AG09309 (cell line): ENCODE measurements around the gene PSG2.
"Not testable (repeated sequence)": the region's sequence is repeated elsewhere in the genome, so short reads cannot be mapped to it uniquely, and the experiment has no call there.

Experiments
- DNase-seq: peaks from one replicate; pipeline ENCODE4 v3.0.0-alpha.2; 2010; ENCODE audit warnings: low read depth
- H3K4me3 ChIP-seq: 2 replicates; pipeline ENCODE4 v1.5.1; 2011; ENCODE audit warnings: mild to moderate bottlenecking, low read depth, low read length, moderate library complexity; ENCODE audit not compliant: control insufficient read depth
- TF ChIP-seq, protein P1 (sequence below): IDR thresholded peaks from 2 replicates; pipeline ENCODE4 v1.5.1; 2011; ENCODE audit warnings: mild to moderate bottlenecking, low read depth, low read length, inconsistent platforms; ENCODE audit not compliant: insufficient read depth, control insufficient read depth; ENCODE audit errors: missing control alignments

The PSG2 gene

GRCh38 chr19:43082601-43083000, at the start of gene PSG2:
Gene PSG2 (minus strand): TSS chr19:43082701. CDS start chr19:43082569, 132 bp downstream.
- not testable (repeated sequence) for DNase-seq, H3K4me3 ChIP-seq

GRCh38 chr19:43131281-43131842, 48.9 kb upstream of the PSG2 start:
- H3K4me3 ChIP-seq, DNase-seq: not testable (repeated sequence)

DNA sequence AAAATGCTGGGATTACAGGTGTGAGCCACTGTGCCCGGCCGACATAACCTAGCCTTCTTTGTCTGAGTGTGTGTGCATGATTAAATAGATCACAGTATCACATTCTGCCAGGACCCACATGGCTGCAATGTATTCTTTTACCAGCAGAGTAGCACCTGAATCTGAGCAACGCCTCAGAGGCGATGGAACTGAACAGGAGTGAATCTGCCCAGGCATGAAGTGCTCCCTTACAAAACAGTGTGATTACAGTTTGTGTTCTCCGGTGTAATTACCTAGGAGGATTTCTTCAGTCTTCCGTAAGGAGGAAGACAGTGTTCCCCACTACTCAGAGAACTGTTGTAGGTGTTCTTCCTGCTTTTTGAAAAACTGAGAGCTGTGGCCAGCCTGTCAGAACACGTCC, 46.7 kb upstream of the PSG2 start:
- DNase-seq, H3K4me3 ChIP-seq: not testable (repeated sequence)

DNA sequence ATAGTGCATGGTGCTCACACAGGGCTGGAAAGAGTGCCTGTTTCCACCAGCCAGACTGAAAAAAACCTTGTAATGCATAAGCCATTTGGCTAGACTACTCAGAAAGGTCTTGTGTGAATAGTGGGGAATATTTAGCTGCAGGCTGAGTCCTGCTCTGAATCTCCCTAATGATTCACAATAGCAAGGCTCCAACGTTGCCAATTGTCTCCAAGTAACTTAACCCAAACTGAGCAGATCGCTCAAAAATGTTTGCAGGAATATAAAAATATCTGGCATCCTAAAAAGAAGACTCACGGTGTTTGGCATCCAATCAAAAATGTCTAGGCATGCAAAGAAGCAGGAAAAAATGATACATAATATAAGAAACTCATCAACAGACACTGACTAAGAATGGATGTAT, 44.8 kb upstream of the PSG2 start:
- H3K4me3 ChIP-seq: not testable (repeated sequence)

GRCh38 chr19:43126720-43127119, 44.2 kb upstream of the PSG2 start:
- TF ChIP-seq, protein P1, sequence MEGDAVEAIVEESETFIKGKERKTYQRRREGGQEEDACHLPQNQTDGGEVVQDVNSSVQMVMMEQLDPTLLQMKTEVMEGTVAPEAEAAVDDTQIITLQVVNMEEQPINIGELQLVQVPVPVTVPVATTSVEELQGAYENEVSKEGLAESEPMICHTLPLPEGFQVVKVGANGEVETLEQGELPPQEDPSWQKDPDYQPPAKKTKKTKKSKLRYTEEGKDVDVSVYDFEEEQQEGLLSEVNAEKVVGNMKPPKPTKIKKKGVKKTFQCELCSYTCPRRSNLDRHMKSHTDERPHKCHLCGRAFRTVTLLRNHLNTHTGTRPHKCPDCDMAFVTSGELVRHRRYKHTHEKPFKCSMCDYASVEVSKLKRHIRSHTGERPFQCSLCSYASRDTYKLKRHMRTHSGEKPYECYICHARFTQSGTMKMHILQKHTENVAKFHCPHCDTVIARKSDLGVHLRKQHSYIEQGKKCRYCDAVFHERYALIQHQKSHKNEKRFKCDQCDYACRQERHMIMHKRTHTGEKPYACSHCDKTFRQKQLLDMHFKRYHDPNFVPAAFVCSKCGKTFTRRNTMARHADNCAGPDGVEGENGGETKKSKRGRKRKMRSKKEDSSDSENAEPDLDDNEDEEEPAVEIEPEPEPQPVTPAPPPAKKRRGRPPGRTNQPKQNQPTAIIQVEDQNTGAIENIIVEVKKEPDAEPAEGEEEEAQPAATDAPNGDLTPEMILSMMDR: no peak
- no peak overlapping the region for H3K4me3 ChIP-seq
- no peak for DNase-seq

More for the DNA sequence above, 44.8 kb upstream of the PSG2 start:
- peak; percentile 91 for DNase-seq

DNA sequence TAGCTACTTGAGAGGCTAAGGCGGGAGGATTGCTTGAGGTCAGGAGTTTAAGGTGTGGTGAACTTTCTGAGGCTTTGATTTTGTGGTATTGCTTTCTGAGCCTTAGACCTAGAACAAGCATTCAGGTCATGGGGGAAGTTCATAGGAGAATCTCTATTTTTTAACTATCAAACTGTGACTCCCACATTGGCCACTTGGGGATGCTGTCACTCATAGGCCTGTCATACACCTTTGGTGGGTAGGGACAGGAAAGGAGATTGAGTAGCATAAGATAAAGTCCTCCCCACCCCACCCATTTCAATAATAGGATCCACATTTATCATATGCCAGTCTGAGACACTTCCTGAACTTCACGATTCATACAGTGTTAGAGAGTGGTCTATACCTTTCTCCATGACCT, 41.9 kb upstream of the PSG2 start:
- H3K4me3 ChIP-seq: no peak overlapping the region
- TF ChIP-seq, protein P1: peak; percentile 29
- DNase-seq: no peak

- not testable (repeated sequence) for H3K4me3 ChIP-seq
- peak; percentile 42 for DNase-seq
Observed at GRCh38 chr19:43120433-43121026, 38.0 kb upstream of the PSG2 start.

- not testable (repeated sequence) for H3K4me3 ChIP-seq, DNase-seq
Observed at GRCh38 chr19:43119526-43119925, 37.0 kb upstream of the PSG2 start.

DNA sequence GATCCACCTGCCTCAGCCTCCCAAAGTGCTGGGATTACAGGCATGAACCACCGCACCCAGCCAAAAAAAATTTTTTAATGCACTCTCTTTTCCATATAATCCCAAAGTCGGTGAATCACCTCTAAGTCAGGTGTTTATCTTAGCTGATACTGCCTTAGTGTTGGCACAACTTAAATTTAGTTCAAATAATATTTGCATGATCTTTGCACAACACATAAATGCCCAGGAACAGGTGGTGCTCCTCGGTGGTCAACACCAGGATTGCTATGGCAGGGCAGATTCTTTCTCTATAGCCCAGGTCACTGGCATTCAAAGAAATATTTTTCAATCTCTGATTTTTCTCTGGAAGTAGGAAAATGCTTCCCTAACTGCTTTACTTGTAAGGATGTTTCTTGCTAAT, 33.9 kb upstream of the PSG2 start:
- H3K4me3 ChIP-seq, DNase-seq: not testable (repeated sequence)

GRCh38 chr19:43115548-43115947, 33.0 kb upstream of the PSG2 start:
- not testable (repeated sequence) for DNase-seq, H3K4me3 ChIP-seq

- not testable (repeated sequence) for DNase-seq, H3K4me3 ChIP-seq
Observed at GRCh38 chr19:43115064-43115463, 32.6 kb upstream of the PSG2 start.

DNA sequence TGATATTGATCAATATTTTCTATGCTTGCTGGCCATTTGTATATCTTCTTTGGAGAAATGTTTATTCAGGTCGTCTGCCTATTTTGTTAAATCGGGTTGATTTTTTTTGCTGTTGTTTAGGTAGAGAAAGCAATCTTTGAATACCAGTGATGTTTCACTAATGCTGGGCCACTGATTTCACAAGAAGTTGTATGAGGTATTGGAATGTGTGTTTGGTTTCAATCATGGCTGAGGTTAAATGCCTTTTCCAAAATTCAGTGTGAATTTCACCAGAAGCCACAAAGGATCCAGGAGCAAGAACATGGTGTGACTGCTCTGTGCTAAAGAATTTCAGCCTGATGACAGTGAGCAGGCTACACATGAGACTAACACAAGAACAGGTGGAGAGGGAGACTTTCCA, 32.1 kb upstream of the PSG2 start:
- H3K4me3 ChIP-seq: not testable (repeated sequence)
- peak; percentile 48 for DNase-seq

- not testable (repeated sequence) for H3K4me3 ChIP-seq, DNase-seq
Observed at GRCh38 chr19:43107401-43107800, 24.9 kb upstream of the PSG2 start.
